ENCODE data around the gene ACER3.
"Not testable (repeated sequence)": the region's sequence is repeated elsewhere in the genome, so short reads cannot be mapped to it uniquely, and the experiment has no call there.

The ACER3 gene

DNA sequence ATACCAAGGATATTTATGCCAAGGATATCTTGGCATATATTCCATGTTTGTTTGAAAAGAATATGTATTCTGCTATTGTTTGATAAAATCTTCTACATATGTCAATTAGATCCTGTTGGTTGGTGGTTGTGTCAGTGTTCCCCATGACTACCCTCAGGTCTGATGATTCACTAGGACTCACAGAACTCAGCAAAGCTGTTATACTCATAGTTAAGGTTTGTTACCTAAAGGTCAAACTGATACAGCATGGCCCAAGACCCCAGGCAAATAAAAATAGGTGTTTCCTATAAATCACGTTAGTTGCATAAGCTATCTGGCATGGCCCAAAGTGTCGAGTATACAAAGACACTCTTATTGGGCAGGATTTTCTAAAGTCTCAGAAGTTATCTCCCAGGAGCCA, 143.2 kb downstream of the ACER3 start:
- H3K27ac ChIP-seq (ENCODE audit: low read depth, low read length) = no peak overlapping the region

GRCh38 chr11:77009533-77010160, 148.9 kb downstream of the ACER3 start:
- Histone ChIP-seq H3K9me3 (ENCODE audit: control insufficient read depth in 1 of 2, low read length in 2 of 2) (no peaks in the 10 kb centered on the region), H3K4me3 (ENCODE audit: low read depth in 1 of 2, low read length in 2 of 2) (no peak overlapping the region), H3K36me3 (ENCODE audit: control insufficient read depth in 1 of 2, insufficient read depth in 2 of 2, low read length in 2 of 2) (peaks cover 0 to 7% of the 10 kb centered on the region in 2 donors), H3K27me3 (ENCODE audit: control insufficient read depth in 1 of 2, insufficient read depth in 2 of 2, low read length in 2 of 2) (no peaks in the 10 kb centered on the region), H3K4me1 (ENCODE audit: control insufficient read depth in 1 of 2, insufficient read depth in 2 of 2, low read length in 2 of 2) (no peaks in the 10 kb centered on the region), H3K27ac (ENCODE audit: low read depth, low read length) (no peak overlapping the region), H3K9ac (ENCODE audit: low read depth in 1 of 2, low read length in 2 of 2) (no peak overlapping the region)

More for the DNA sequence above, 143.2 kb downstream of the ACER3 start:
- no peaks in the 10 kb centered on the region for H3K9me3 ChIP-seq (ENCODE audit: control insufficient read depth in 1 of 2, low read length in 2 of 2)
- H3K27me3 ChIP-seq (ENCODE audit: control insufficient read depth in 1 of 2, insufficient read depth in 2 of 2, low read length in 2 of 2) = no peaks in the 10 kb centered on the region
- H3K36me3 ChIP-seq (ENCODE audit: control insufficient read depth in 1 of 2, insufficient read depth in 2 of 2, low read length in 2 of 2) = no peaks in the 10 kb centered on the region
- peaks cover 3 to 18% of the 10 kb centered on the region in 2 donors for H3K4me1 ChIP-seq (ENCODE audit: control insufficient read depth in 1 of 2, insufficient read depth in 2 of 2, low read length in 2 of 2)
- H3K9ac ChIP-seq (ENCODE audit: low read depth in 1 of 2, low read length in 2 of 2) = no peak overlapping the region
- no peak overlapping the region for H3K4me3 ChIP-seq (ENCODE audit: low read depth in 1 of 2, low read length in 2 of 2)

DNA sequence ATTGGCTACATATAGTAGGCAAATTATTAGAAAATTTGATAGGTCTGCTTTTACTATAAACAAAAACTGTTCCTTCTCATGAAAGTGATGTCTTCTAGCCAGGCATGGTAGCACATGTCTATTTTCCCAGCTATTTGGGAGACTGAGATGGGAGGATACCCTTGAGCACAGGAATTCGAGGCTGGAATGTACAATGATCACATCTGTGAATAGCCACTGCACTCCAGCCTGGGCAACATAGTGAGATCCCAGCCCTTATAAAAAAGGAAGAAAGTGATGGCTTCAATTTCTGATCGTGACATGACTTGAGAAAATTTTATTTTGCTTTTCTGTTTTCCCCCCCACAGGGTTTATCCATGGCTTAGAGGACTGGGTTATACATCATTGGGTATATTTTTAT, 154.0 kb downstream of the ACER3 start:
- peaks cover 0 to 4% of the 10 kb centered on the region in 2 donors for H3K4me1 ChIP-seq (ENCODE audit: control insufficient read depth in 1 of 2, insufficient read depth in 2 of 2, low read length in 2 of 2)
- H3K27me3 ChIP-seq (ENCODE audit: control insufficient read depth in 1 of 2, insufficient read depth in 2 of 2, low read length in 2 of 2) = no peaks in the 10 kb centered on the region
- H3K27ac ChIP-seq (ENCODE audit: low read depth, low read length) = no peak overlapping the region
- H3K4me3 ChIP-seq (ENCODE audit: low read depth in 1 of 2, low read length in 2 of 2) = no peak overlapping the region
- no peak overlapping the region for H3K9ac ChIP-seq (ENCODE audit: low read depth in 1 of 2, low read length in 2 of 2)
- peaks cover 0 to 12% of the 10 kb centered on the region in 2 donors for H3K36me3 ChIP-seq (ENCODE audit: control insufficient read depth in 1 of 2, insufficient read depth in 2 of 2, low read length in 2 of 2)
- H3K9me3 ChIP-seq (ENCODE audit: control insufficient read depth in 1 of 2, low read length in 2 of 2) = no peaks in the 10 kb centered on the region

DNA sequence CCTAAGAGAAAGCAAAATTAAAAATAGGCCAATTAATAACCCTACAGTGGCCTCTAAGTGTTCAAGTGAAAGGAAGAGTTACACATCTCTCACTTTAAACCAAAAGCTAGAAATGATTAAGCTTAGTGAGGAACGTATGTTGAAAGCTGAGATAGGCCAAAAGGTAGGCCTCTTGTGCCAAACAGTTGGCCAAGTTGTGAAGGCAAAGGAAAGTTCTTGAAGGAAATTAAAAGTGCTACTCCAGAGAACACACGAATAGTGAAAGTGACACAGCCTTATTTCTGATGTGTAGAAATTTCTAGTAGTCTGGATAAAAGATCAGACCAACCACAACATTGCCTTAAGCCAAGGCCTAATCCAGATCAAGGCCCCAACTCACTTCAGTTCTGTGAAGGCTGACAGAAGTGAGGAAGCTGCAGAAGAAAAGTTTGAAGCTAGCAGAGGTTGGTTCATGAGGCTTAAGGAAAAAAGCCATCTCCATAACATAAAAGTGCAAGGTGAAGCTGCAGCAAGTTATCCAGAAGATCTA, 157.7 kb downstream of the ACER3 start:
- peaks cover 0 to 18% of the 10 kb centered on the region in 2 donors for H3K4me1 ChIP-seq (ENCODE audit: control insufficient read depth in 1 of 2, insufficient read depth in 2 of 2, low read length in 2 of 2)
- H3K27me3 ChIP-seq (ENCODE audit: control insufficient read depth in 1 of 2, insufficient read depth in 2 of 2, low read length in 2 of 2); H3K27ac ChIP-seq (ENCODE audit: low read depth, low read length); H3K9ac ChIP-seq (ENCODE audit: low read depth in 1 of 2, low read length in 2 of 2); H3K4me3 ChIP-seq (ENCODE audit: low read depth in 1 of 2, low read length in 2 of 2); H3K36me3 ChIP-seq (ENCODE audit: control insufficient read depth in 1 of 2, insufficient read depth in 2 of 2, low read length in 2 of 2); H3K9me3 ChIP-seq (ENCODE audit: control insufficient read depth in 1 of 2, low read length in 2 of 2): not testable (repeated sequence)

DNA sequence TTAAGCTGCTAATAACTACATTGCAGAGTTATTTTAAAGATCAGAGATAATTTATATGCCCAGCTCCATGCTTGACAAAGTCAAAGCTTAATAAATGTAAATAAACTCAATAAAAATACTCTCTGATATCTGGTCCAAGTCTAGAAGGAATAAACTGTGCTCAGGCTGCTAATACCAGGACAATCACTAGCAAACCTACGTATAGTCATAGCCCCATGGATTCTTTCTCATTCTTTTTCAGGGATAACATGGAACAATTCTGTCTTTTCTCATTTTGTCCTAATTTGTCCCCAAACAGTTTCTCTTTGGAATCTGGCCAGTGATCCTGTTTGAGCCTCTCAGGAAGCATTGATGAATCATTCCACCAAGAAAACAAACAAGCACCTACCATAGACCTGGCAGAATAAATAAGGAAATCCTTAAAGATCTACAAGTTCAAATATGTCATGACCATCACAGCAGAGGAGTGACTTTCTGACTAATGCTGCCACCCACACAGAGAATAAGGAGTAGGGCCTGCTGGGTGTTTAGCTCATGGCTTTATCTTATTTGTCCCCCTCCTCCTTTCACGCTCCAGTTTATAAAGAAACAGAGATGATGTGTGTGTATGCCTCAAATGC, 159.4 kb downstream of the ACER3 start:
- Histone ChIP-seq H3K27ac (ENCODE audit: low read depth, low read length) (no peak overlapping the region), H3K4me3 (ENCODE audit: low read depth in 1 of 2, low read length in 2 of 2) (no peak overlapping the region), H3K9me3 (ENCODE audit: control insufficient read depth in 1 of 2, low read length in 2 of 2) (no peaks in the 10 kb centered on the region), H3K36me3 (ENCODE audit: control insufficient read depth in 1 of 2, insufficient read depth in 2 of 2, low read length in 2 of 2) (peaks cover 0 to 8% of the 10 kb centered on the region in 2 donors), H3K4me1 (ENCODE audit: control insufficient read depth in 1 of 2, insufficient read depth in 2 of 2, low read length in 2 of 2) (peaks cover 0 to 18% of the 10 kb centered on the region in 2 donors), H3K9ac (ENCODE audit: low read depth in 1 of 2, low read length in 2 of 2) (no peak overlapping the region), H3K27me3 (ENCODE audit: control insufficient read depth in 1 of 2, insufficient read depth in 2 of 2, low read length in 2 of 2) (no peaks in the 10 kb centered on the region)

GRCh38 chr11:77020734-77021133, 160.0 kb downstream of the ACER3 start:
- peaks cover 0 to 8% of the 10 kb centered on the region in 2 donors for H3K36me3 ChIP-seq (ENCODE audit: control insufficient read depth in 1 of 2, insufficient read depth in 2 of 2, low read length in 2 of 2)

GRCh38 chr11:77024745-77025144, 164.0 kb downstream of the ACER3 start:
- H3K27me3 ChIP-seq (ENCODE audit: control insufficient read depth in 1 of 2, insufficient read depth in 2 of 2, low read length in 2 of 2) = peaks cover 0 to 3% of the 10 kb centered on the region in 2 donors
- peaks cover 0 to 4% of the 10 kb centered on the region in 2 donors for H3K36me3 ChIP-seq (ENCODE audit: control insufficient read depth in 1 of 2, insufficient read depth in 2 of 2, low read length in 2 of 2)

More at GRCh38 chr11:77020734-77021133, 160.0 kb downstream of the ACER3 start:
- H3K27ac ChIP-seq (ENCODE audit: low read depth, low read length) = no peak overlapping the region
- no peaks in the 10 kb centered on the region for H3K27me3 ChIP-seq (ENCODE audit: control insufficient read depth in 1 of 2, insufficient read depth in 2 of 2, low read length in 2 of 2)
- H3K9me3 ChIP-seq (ENCODE audit: control insufficient read depth in 1 of 2, low read length in 2 of 2) = no peaks in the 10 kb centered on the region
- H3K4me1 ChIP-seq (ENCODE audit: control insufficient read depth in 1 of 2, insufficient read depth in 2 of 2, low read length in 2 of 2) = peaks cover 0 to 18% of the 10 kb centered on the region in 2 donors
- H3K4me3 ChIP-seq (ENCODE audit: low read depth in 1 of 2, low read length in 2 of 2) = no peak overlapping the region
- H3K9ac ChIP-seq (ENCODE audit: low read depth in 1 of 2, low read length in 2 of 2) = no peak overlapping the region

GRCh38 chr11:77026221-77026620, 165.5 kb downstream of the ACER3 start:
- H3K36me3 ChIP-seq (ENCODE audit: control insufficient read depth in 1 of 2, insufficient read depth in 2 of 2, low read length in 2 of 2) = no peaks in the 10 kb centered on the region
- no peak overlapping the region for H3K4me3 ChIP-seq (ENCODE audit: low read depth in 1 of 2, low read length in 2 of 2)
- no peak overlapping the region for H3K9ac ChIP-seq (ENCODE audit: low read depth in 1 of 2, low read length in 2 of 2)
- no peaks in the 10 kb centered on the region for H3K9me3 ChIP-seq (ENCODE audit: control insufficient read depth in 1 of 2, low read length in 2 of 2)
- H3K4me1 ChIP-seq (ENCODE audit: control insufficient read depth in 1 of 2, insufficient read depth in 2 of 2, low read length in 2 of 2) = peaks cover 8 to 22% of the 10 kb centered on the region in 2 donors
- no peak overlapping the region for H3K27ac ChIP-seq (ENCODE audit: low read depth, low read length)
- peaks cover 3 to 8% of the 10 kb centered on the region in 2 donors for H3K27me3 ChIP-seq (ENCODE audit: control insufficient read depth in 1 of 2, insufficient read depth in 2 of 2, low read length in 2 of 2)

More at GRCh38 chr11:77024745-77025144, 164.0 kb downstream of the ACER3 start:
- peaks cover 2 to 26% of the 10 kb centered on the region in 2 donors for H3K4me1 ChIP-seq (ENCODE audit: control insufficient read depth in 1 of 2, insufficient read depth in 2 of 2, low read length in 2 of 2)
- no peak overlapping the region for H3K27ac ChIP-seq (ENCODE audit: low read depth, low read length)
- no peaks in the 10 kb centered on the region for H3K9me3 ChIP-seq (ENCODE audit: control insufficient read depth in 1 of 2, low read length in 2 of 2)
- no peak overlapping the region for H3K4me3 ChIP-seq (ENCODE audit: low read depth in 1 of 2, low read length in 2 of 2)
- no peak overlapping the region for H3K9ac ChIP-seq (ENCODE audit: low read depth in 1 of 2, low read length in 2 of 2)

- Histone ChIP-seq H3K36me3 (ENCODE audit: control insufficient read depth in 1 of 2, insufficient read depth in 2 of 2, low read length in 2 of 2) (no peaks in the 10 kb centered on the region), H3K9ac (ENCODE audit: low read depth in 1 of 2, low read length in 2 of 2) (no peak overlapping the region), H3K4me3 (ENCODE audit: low read depth in 1 of 2, low read length in 2 of 2) (no peak overlapping the region), H3K9me3 (ENCODE audit: control insufficient read depth in 1 of 2, low read length in 2 of 2) (no peaks in the 10 kb centered on the region), H3K27me3 (ENCODE audit: control insufficient read depth in 1 of 2, insufficient read depth in 2 of 2, low read length in 2 of 2) (peaks cover 3 to 8% of the 10 kb centered on the region in 2 donors), H3K4me1 (ENCODE audit: control insufficient read depth in 1 of 2, insufficient read depth in 2 of 2, low read length in 2 of 2) (peaks cover 8 to 22% of the 10 kb centered on the region in 2 donors), H3K27ac (ENCODE audit: low read depth, low read length) (no peak overlapping the region)
These were observed 166.0 kb downstream of the ACER3 start for GRCh38 chr11:77026743-77027142.

DNA sequence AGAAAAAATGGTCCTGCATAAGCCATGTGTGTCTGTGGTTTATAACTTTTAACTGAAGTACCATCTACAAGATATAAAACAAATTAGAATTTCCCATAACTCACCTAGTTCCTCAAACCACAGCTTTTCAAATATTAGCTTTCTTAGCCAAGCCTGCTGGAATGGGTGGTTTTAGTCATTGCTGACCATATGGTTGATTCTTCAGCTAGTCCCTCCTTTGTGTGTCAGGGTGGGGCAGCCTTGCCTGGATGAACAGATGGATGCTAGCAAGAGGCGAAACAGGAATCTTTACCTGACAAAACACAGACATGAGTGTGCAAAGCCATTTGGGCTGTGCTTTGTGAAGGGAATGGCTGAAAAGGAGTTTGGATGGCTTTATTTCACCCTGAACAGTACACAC, 166.6 kb downstream of the ACER3 start:
- Histone ChIP-seq H3K9me3 (ENCODE audit: control insufficient read depth in 1 of 2, low read length in 2 of 2) (no peaks in the 10 kb centered on the region), H3K27me3 (ENCODE audit: control insufficient read depth in 1 of 2, insufficient read depth in 2 of 2, low read length in 2 of 2) (peaks cover 3 to 8% of the 10 kb centered on the region in 2 donors), H3K9ac (ENCODE audit: low read depth in 1 of 2, low read length in 2 of 2) (no peak overlapping the region), H3K27ac (ENCODE audit: low read depth, low read length) (no peak overlapping the region), H3K4me3 (ENCODE audit: low read depth in 1 of 2, low read length in 2 of 2) (no peak overlapping the region), H3K4me1 (ENCODE audit: control insufficient read depth in 1 of 2, insufficient read depth in 2 of 2, low read length in 2 of 2) (peaks cover 8 to 22% of the 10 kb centered on the region in 2 donors), H3K36me3 (ENCODE audit: control insufficient read depth in 1 of 2, insufficient read depth in 2 of 2, low read length in 2 of 2) (no peaks in the 10 kb centered on the region)

All from duodenal mucosa (tissue), 2 donors.